Erythroblast (primary cell): ENCODE measurements around the gene CDK14.

Source experiments
- GATA1 ChIP-seq: IDR thresholded peaks from 2 replicates; pipeline ENCODE4 v1.6.1; 2011; ENCODE audit warnings: low read depth, mild to moderate bottlenecking, control low read depth, low read length, moderate library complexity
- POLR2A ChIP-seq: IDR thresholded peaks from 2 replicates; pipeline ENCODE4 v1.6.1; 2011; ENCODE audit warnings: mild to moderate bottlenecking, low read length

GRCh38 chr7:90617442-90617841 is 21.3 kb downstream of the CDK14 start:
- no peak for TF ChIP-seq POLR2A
- TF ChIP-seq GATA1 = no peak
